Neural cell (in vitro differentiated cells): Measurements from ENCODE around the gene HENMT1. TPM values are rescaled to one million over a fixed set of nuclear protein-coding genes. Genes with fewer than 3 reads are reported as not detected.

Source experiments
- polyA plus RNA-seq: library from polyadenylated mRNA; depleted of rRNA; stranded (reverse); fragments of >200 nt; gene quantifications from 2 replicates; pipeline ENCODE4 v1.2.3, GENCODE V29; 2014

Gene HENMT1
- polyA plus RNA-seq, 1 donor from 2014 or later = 4.1 TPM

Other genes with a start within 250 kb of the HENMT1 start
- not detected in 2 replicates for gene NBPF6, start 210.8 kb downstream of the HENMT1 start, polyA plus RNA-seq
- 13.1 and 13.2 TPM in 2 replicates for gene EEIG2, start 101.0 kb downstream of the HENMT1 start, polyA plus RNA-seq
- gene PRPF38B, start 31.2 kb upstream of the HENMT1 start, polyA plus RNA-seq = 24.5 and 31.9 TPM in 2 replicates
- not detected in 2 replicates for gene FNDC7, start 51.8 kb upstream of the HENMT1 start, polyA plus RNA-seq
- 29.6 and 39.3 TPM in 2 replicates for gene STXBP3, start 85.6 kb upstream of the HENMT1 start, polyA plus RNA-seq
- gene AKNAD1, start 196.0 kb upstream of the HENMT1 start, polyA plus RNA-seq = not detected in 2 replicates
- gene GPSM2, start 215.9 kb upstream of the HENMT1 start, polyA plus RNA-seq = 5.3 and 6.7 TPM in 2 replicates